Panc1 (cell line): ENCODE measurements around the gene GLUL. TPM values are rescaled to one million over a fixed set of nuclear protein-coding genes. Genes with fewer than 3 reads are reported as not detected.

Experiments
- ATAC-seq: fragments of 200-7000 bp; cut with Tn5 transposase; 2 replicates; pipeline ENCODE4 v1.9.1; 2020; ENCODE audit warnings: mild to moderate bottlenecking, moderate library complexity
- BruUV-seq: library from RNA; stranded (reverse); fragments of 400-500 nt; replicated peaks from 2 replicates; lab custom pipeline; 2021; lab: Mats Ljungman, UMichigan
- CTCF ChIA-PET: fragments of 300-600 bp; sonication (Branson Sonifier 250); formaldehyde crosslinking; loops from one replicate; lab custom pipeline; 2022; ENCODE audit warnings: antibody characterized with exemption; lab: Charles Lee
- POLR2A ChIA-PET: fragments of 300-600 bp; sonication (Branson Sonifier 250); formaldehyde crosslinking; loops from one replicate; lab custom pipeline; 2022; ENCODE audit warnings: antibody characterized with exemption; lab: Charles Lee
- DNase-seq: peaks from one replicate; pipeline ENCODE4 v3.0.0-alpha.2; 2010; ENCODE audit warnings: low read depth, low spot score
- H3K27ac ChIP-seq: 2 replicates; pipeline ENCODE4 v1.5.1; 2011; ENCODE audit warnings: mild to moderate bottlenecking, low read length, inconsistent platforms
- H3K27me3 ChIP-seq: fragments of 200-500 bp; sonication (Bioruptor generic); 2 replicates; pipeline ENCODE4 v1.6.0; 2014; ENCODE audit warnings: low read length, inconsistent platforms; ENCODE audit not compliant: control insufficient read depth, insufficient read depth
- H3K36me3 ChIP-seq: fragments of 200-500 bp; sonication (Bioruptor generic); 2 replicates; pipeline ENCODE4 v1.5.1; 2014; ENCODE audit warnings: inconsistent platforms, mild to moderate bottlenecking, low read length, moderate library complexity; ENCODE audit not compliant: control insufficient read depth, insufficient read depth
- H3K4me1 ChIP-seq: 2 replicates; pipeline ENCODE4 v1.5.1; 2011; ENCODE audit warnings: inconsistent platforms, mild to moderate bottlenecking, low read length, moderate library complexity; ENCODE audit not compliant: control insufficient read depth, insufficient read depth
- H3K4me3 ChIP-seq, 2 experiments: 2 replicates each; pipeline ENCODE4 v1.5.1; 2011 to 2012; ENCODE audit warnings: low read depth in 2 of 2, low read length in 2 of 2, mild to moderate bottlenecking in 2 of 2, inconsistent platforms in 1 of 2, moderate library complexity in 1 of 2
- H3K9me3 ChIP-seq: fragments of 200-500 bp; sonication (Bioruptor generic); 2 replicates; pipeline ENCODE4 v1.5.1; 2014; ENCODE audit warnings: low read depth, mild to moderate bottlenecking, inconsistent platforms, low read length, moderate library complexity; ENCODE audit not compliant: control insufficient read depth, insufficient read depth
- CTCF ChIP-seq: fragments of 450-650 bp; IDR thresholded peaks from 2 replicates; pipeline ENCODE4 v1.5.1; 2017; ENCODE audit warnings: mild to moderate bottlenecking
- POLR2AphosphoS5 ChIP-seq: IDR thresholded peaks from 2 replicates; pipeline ENCODE4 v1.6.1; 2012; ENCODE audit warnings: mild to moderate bottlenecking, low read depth, low read length, moderate library complexity
- REST ChIP-seq, 2 experiments: IDR thresholded peaks; 2 replicates each; pipeline ENCODE4 v1.6.1; 2011 to 2012; ENCODE audit warnings: low read depth in 2 of 2, control low read depth in 1 of 2, low read length in 1 of 2, mild to moderate bottlenecking in 1 of 2, moderate library complexity in 1 of 2; ENCODE audit not compliant: insufficient read depth in 1 of 2
- SIN3A ChIP-seq: IDR thresholded peaks from 2 replicates; pipeline ENCODE4 v1.6.1; 2012; ENCODE audit warnings: low read depth, mild to moderate bottlenecking, low read length, moderate library complexity, borderline replicate concordance; ENCODE audit not compliant: insufficient read depth
- TCF7L2 ChIP-seq: IDR thresholded peaks from 2 replicates; pipeline ENCODE4 v1.6.1; 2011; ENCODE audit warnings: mild to moderate bottlenecking, low read depth, low read length, inconsistent platforms
- in situ Hi-C: cut with HindIII; loops from 2 replicates; pipeline ENCODE4 v1.10.0; 2016; ENCODE audit warnings: low sequenced_read_pairs, low pct_unique_long_range_greater_than_20kb
- intact Hi-C: fragments of 100-400 bp; cut with micrococcal nuclease; formaldehyde crosslinking; loops from one replicate; pipeline ENCODE4 v1.10.0; 2022; ENCODE audit not compliant: unreplicated experiment
- total RNA-seq: library from RNA; stranded (reverse); gene quantifications from one replicate; pipeline ENCODE4 v1.2.1, GENCODE V29; 2021; ENCODE audit not compliant: unreplicated experiment

GLUL gene
- total RNA-seq, 1 experiment from 2014 or later: 55.2 TPM

- intact Hi-C loops: no loop called here
- no peaks in the 10 kb centered on the region for H3K36me3 ChIP-seq
- H3K9me3 ChIP-seq: no peaks in the 10 kb centered on the region
- no TSS peak for BruUV-seq
- ATAC-seq: no peak
- H3K27me3 ChIP-seq: no peaks in the 10 kb centered on the region; the same call in 1 of the 2 replicates
- CTCF ChIA-PET: interaction anchor here (0.6 kb wide), 1 partner anchor 240 kb away, joined by 3 read pairs; no protein-coding TSS in a partner anchor
- POLR2A ChIA-PET: no interaction called here
- in situ Hi-C loops: no loop called here
- TF ChIP-seq TCF7L2 (no peak), CTCF (no peak), REST (IDR thresholded peaks at IDR 0.05; ENCODE audit: insufficient read depth in 1 of 2, low read depth in 2 of 2, low read length in 1 of 2) (no peak)
- DNase-seq: no peak
- no peak overlapping the region for H3K27ac ChIP-seq
- no peak overlapping the region for H3K4me3 ChIP-seq
- no peaks in the 10 kb centered on the region for H3K4me1 ChIP-seq
Observed at GRCh38 chr1:182355723-182356098, 35.9 kb downstream of the GLUL start.

GRCh38 chr1:182351790-182352364 is 39.7 kb downstream of the GLUL start:
- no peaks in the 10 kb centered on the region for H3K36me3 ChIP-seq
- no peaks in the 10 kb centered on the region for H3K9me3 ChIP-seq
- no peak overlapping the region for H3K27ac ChIP-seq
- TF ChIP-seq POLR2AphosphoS5: no peak
- no peak for TF ChIP-seq SIN3A
- TF ChIP-seq TCF7L2: no peak
- TF ChIP-seq CTCF: no peak
- TF ChIP-seq REST (IDR thresholded peaks at IDR 0.05; ENCODE audit: insufficient read depth in 1 of 2, low read depth in 2 of 2, low read length in 1 of 2): no peak
- no TSS peak for BruUV-seq
- H3K4me3 ChIP-seq: no peak overlapping the region
- CTCF ChIA-PET: no interaction called here
- POLR2A ChIA-PET: no interaction called here
- ATAC-seq (no peak), DNase-seq (no peak)
- H3K27me3 ChIP-seq: no peaks in the 10 kb centered on the region; the same call in 1 of the 2 replicates
- no peaks in the 10 kb centered on the region for H3K4me1 ChIP-seq
- in situ Hi-C loops: no loop called here
- intact Hi-C loops: no loop called here
